HG03064 (cell line): ENCODE measurements around the gene ABCE1.
A peak's percentile ranks its signal among the peaks of the same experiment; 100 is the strongest.
"Not testable (repeated sequence)": the region's sequence is repeated elsewhere in the genome, so short reads cannot be mapped to it uniquely, and the experiment has no call there.

Experiments
- ATAC-seq: cut with Tn5 transposase; IDR thresholded peaks from one replicate; pipeline ENCODE4 v1.9.1; 2021; ENCODE audit warnings: low read depth; ENCODE audit not compliant: unreplicated experiment

ABCE1 gene

DNA sequence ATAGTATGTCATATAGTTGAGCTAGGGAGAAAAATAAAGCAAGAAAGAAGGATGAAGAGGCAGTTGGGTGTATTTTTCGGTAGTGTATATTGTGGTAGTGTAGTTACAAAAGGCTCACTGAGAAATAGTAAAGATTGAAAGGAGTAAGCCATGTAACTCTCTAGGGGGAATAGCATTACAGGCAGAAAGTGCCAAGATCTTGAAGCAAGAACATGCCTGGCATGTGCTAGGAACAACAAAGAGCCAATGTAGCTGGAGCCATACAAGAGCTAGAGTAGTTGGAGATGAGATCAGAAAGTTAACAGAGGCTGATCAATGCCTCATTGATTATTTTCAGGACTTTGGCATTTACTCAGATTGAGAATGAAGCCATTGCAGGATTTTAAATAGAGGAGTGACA lies 3.0 kb downstream of the ABCE1 start:
- no peak for ATAC-seq

DNA sequence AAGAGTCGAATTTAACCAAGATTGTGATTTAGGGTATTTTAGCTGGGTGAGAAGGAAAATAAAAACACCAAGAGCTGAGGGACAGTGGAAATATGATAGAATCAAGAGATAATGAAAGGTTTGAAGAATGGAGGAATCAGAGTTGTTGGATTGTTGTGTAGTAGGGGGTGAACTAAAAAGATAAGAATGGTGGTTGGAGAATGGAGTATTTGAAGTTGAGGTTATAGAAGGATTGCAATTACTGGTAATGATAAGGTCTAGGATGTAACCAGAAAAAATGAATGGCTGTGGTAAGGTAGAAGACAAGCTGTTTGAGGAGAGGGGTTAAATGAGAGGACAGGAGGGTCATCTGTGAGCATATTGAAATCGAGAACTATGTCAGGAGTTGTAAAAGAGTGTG lies 4.5 kb downstream of the ABCE1 start:
- no peak for ATAC-seq

DNA sequence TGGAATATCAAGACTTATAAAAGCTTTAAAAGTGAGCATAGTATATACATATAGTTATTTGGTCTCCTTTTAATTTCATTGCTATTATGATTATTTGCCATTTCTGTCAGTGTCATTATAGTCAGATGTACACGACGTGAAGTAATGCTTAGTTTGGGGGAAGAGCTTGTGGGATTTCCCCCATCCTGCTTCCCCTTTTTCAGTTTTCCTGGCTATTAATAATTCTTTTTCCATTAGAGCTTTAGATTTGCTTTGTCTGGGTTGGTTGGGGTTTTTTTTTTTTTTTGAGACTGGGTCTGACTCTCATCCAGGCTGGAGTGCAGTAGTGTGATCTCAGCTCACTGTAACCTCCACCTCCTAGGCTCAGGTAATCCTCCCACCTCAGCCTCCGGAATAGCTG lies 5.4 kb downstream of the ABCE1 start:
- ATAC-seq, result no peak

GRCh38 chr4:145107126-145107525 lies 9.0 kb downstream of the ABCE1 start:
- ATAC-seq, result no peak

DNA sequence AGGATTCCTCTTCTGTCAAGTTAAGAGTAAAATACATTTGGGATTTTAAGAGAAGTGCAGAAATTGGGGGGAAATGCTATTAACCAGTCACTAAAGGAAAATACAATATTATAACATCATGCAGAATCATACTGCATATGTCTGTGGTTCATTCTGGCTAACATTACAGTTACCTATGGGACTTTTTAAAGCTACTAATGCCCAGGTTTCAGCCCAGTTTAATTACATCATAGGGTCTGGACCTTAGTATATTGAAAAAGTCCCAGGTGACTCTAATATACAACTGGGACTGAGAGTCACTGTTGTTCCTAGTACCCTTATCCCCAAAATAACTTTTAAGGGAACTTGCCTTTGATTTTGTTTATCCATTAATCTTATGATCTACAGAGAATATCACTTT lies 10.0 kb downstream of the ABCE1 start:
- no peak for ATAC-seq

- ATAC-seq, result no peak
Measured at GRCh38 chr4:145125396-145125795, 27.3 kb downstream of the ABCE1 start.

GRCh38 chr4:145130130-145130529 lies 32.0 kb downstream of the ABCE1 start:
- ATAC-seq, result no peak

DNA sequence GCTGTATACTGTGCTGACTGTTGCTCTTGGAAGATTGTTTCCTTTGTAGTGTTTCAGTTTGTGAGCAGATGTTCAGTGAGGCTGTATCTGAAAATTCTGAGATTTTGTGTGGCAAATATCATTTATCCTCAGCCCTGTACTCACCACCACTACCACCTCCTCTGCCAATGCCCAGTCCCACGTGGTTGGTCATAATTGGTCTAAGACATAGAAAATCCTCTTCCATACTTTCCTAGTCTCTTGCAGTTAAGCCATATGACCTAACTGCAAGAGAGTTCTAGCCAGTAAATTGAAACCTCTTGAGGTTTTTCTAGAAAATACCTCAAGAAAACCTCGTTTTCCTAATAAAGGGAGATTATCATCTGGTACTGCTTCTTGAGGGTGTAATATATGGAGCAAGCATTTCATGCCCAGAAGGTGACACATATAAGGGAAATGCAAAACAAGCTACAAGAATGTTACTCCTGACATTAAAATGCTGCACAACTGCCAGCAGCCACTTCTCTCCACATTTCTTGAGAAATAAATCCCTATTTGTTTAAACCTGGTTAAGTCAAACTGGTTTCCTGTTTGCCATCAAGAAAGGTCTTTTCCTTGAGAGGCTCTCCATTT lies 32.8 kb downstream of the ABCE1 start:
- ATAC-seq, result no peak

GRCh38 chr4:145131848-145132247 lies 33.7 kb downstream of the ABCE1 start:
- ATAC-seq, result no peak

GRCh38 chr4:145132511-145133098 lies 34.5 kb downstream of the ABCE1 start:
- ATAC-seq, result peak; percentile 81

DNA sequence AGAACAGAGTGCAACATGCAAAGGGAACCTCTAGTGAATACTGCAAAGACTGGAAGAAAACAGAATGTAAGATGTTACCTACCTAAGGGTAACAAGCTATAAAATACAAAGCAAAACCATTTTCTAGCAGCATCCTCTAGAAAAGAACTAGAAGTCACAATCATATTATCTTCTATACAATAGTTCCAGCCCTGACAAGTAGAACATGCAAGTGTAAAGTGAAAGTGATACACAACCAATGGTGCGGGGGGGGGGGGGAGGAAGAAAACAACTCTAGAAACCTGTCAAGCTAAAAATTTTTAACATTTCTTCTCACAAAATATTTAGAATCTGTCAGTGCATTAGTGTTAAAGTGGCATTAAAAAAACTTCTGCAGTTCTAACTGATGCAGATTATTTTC lies 38.1 kb downstream of the ABCE1 start:
- ATAC-seq, result not testable (repeated sequence)

- no peak for ATAC-seq
Measured at GRCh38 chr4:145148980-145149379, 50.9 kb downstream of the ABCE1 start.

DNA sequence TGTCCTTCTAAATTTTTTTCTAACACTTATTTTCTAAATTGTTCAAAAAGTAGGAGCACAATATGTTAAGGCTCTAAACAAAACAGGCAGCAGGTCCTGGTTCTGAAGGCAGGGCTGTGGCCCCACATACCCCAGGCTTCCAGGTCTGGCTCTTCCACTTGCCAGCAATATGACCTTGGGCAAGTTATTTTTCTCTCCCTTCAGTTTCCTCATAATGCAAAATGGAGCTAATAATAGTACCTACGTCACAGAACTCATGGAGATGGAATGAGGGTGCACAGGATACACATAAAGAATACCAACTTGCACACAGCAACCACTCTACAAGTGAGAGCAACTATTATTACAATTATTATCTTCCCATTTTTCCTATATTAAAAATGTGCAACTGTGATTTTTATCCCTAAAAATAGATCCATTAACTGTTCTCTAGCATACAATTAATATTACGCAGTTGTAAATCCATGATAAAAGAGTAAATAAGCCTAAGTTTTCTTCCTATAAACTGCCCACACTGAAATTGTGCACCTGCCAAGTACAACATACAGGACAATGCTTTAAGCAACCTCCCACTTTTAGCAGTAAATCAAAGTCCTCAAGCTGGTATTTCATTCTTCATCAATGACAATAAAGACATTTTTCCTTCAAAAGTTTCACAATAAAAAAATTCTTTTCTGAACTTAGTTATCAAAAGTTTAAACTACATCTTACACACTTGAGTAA lies 55.2 kb downstream of the ABCE1 start:
- ATAC-seq, result no peak

GRCh38 chr4:145153904-145154298 lies 55.8 kb downstream of the ABCE1 start:
- no peak for ATAC-seq

DNA sequence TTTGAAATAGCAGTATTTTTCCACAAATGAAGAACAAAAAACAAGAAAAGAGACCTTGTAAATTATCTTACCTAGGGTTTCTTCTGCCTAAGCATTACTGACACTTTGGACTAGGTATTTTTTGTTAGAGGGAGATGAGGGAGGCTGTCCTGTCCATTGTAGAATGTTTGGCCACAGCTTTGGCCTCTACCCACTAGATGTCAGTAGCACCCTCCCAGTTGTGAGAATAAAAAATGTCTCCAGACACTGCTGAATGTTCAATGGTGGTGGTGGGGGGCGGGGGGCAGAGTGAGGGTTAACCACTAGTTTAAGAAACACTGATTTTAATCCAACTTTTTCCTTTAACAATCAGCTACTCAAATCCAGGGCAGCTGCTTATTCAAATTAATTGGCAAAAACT lies 56.5 kb downstream of the ABCE1 start:
- ATAC-seq, result peak; percentile 67

- ATAC-seq, result no peak
Measured at GRCh38 chr4:145155268-145155870, 57.3 kb downstream of the ABCE1 start.

- ATAC-seq, result no peak
Measured at GRCh38 chr4:145156986-145157385, 58.9 kb downstream of the ABCE1 start.

- ATAC-seq, result no peak
Measured at GRCh38 chr4:145161549-145161948, 63.4 kb downstream of the ABCE1 start.

- ATAC-seq, result no peak
Measured at GRCh38 chr4:145167887-145168286, 69.8 kb downstream of the ABCE1 start.

DNA sequence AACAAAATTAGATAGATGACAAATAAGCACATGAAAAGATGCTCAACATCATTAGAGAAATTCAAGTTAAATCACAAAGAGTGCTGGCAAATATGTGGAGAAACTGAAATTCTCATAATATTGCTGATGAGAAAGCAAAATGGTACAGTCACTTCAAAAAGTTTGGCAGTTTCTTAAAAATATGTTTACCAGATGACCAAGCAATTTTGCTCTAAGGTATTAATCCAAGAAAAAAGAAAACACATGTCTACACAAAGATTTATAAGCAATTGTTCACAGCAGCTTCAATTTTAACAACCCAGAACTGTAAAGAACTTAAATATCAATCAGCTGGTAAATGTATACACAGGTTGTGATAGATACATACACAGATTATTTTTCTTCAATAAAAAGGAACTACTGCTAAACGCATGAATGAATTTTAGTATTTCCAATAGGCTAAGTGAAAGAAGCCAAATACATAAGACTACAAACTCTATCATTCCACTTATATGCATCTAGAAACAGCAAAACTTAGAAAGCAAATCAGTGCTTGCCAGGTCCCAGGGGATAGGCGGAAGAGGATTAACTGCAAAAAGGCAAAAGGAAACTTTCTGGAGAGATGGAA lies 70.6 kb downstream of the ABCE1 start:
- no peak for ATAC-seq

- ATAC-seq, result no peak
Measured at GRCh38 chr4:145170223-145170622, 72.1 kb downstream of the ABCE1 start.
